Measurements from ENCODE around the gene HNRNPC.

DNA sequence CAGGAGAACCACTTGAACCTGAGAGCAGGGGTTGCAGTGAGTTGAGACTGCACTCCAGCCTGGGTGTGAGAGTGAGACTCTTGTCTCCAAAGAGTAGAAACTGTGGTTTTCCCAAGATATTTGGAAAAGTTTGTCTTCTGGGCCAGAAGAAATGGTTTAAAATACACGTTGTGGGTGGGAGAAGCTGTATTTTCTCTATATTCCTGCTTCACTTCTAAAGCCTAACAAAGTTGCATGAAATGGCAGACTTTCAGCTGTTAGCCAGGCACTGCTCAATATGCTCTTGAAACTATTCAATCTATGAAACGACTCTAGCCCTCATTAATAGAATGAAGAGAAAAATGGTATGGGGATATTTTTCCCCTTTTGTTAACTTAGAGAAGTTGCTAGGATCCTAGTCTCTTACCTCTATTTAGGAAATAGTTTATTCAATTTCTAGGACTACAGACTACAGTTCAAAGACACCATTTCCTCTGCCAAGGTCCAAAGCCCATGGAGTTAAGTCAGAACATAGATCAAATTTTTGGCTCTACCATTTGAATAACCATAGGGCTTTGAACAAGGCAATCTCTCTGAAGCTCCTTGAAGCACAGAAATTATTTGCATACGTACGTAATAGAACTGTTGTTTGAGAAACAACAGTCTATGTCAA, 64.1 kb downstream of the HNRNPC start:
- TF ChIP-seq, protein P1, sequence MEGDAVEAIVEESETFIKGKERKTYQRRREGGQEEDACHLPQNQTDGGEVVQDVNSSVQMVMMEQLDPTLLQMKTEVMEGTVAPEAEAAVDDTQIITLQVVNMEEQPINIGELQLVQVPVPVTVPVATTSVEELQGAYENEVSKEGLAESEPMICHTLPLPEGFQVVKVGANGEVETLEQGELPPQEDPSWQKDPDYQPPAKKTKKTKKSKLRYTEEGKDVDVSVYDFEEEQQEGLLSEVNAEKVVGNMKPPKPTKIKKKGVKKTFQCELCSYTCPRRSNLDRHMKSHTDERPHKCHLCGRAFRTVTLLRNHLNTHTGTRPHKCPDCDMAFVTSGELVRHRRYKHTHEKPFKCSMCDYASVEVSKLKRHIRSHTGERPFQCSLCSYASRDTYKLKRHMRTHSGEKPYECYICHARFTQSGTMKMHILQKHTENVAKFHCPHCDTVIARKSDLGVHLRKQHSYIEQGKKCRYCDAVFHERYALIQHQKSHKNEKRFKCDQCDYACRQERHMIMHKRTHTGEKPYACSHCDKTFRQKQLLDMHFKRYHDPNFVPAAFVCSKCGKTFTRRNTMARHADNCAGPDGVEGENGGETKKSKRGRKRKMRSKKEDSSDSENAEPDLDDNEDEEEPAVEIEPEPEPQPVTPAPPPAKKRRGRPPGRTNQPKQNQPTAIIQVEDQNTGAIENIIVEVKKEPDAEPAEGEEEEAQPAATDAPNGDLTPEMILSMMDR (IDR thresholded peaks at IDR 0.05), result no peak
- no peak for TF ChIP-seq POLR2AphosphoS5 (IDR thresholded peaks at IDR 0.05)

Measured in breast epithelium (tissue), 3 donors.